GM21723 (cell line): Measurements from ENCODE around the gene ATOH8.
"Not testable (repeated sequence)": the region's sequence is repeated elsewhere in the genome, so short reads cannot be mapped to it uniquely, and the experiment has no call there.

Experiments
- ATAC-seq: cut with Tn5 transposase; IDR thresholded peaks from one replicate; pipeline ENCODE4 v1.9.1; 2021; ENCODE audit warnings: mild to moderate bottlenecking, moderate library complexity; ENCODE audit not compliant: unreplicated experiment

ATOH8 gene

GRCh38 chr2:85814802-85815550 lies 61.2 kb downstream of the ATOH8 start:
- ATAC-seq = no peak

DNA sequence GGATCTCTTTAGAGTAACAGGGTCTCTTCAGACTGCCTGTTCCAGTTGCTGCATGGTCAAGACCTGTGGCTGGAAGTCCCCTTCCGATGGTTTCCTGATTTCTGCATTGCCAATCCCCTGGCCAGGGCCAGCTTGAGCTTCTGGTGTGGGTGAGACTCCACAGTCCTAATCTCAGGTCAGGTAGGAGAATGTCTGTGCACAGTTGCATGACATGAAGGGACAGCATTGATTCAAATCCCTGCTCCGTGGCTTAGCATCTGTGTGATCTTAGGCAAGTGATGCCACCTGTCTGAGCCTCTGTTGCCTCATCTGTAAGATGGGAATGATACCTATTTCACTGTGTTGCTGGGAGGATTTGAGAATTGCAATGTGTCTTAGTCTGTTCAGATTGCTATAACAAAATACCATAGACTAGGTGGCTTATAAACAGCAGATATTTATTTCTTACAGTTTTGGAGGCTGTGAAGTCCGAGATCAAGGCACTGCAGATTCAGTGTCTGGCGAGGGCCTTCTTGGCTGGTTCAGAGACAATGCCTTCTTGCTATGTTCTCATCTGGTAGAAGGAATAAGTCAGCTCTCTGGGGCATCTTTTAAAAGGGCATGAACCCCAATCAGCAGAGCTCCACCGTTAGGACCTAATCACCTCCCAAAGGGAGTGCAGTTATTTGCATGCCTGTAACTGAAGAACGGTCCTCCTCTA lies 66.2 kb downstream of the ATOH8 start:
- ATAC-seq = no peak

GRCh38 chr2:85822766-85823165 lies 69.0 kb downstream of the ATOH8 start:
- no peak for ATAC-seq

DNA sequence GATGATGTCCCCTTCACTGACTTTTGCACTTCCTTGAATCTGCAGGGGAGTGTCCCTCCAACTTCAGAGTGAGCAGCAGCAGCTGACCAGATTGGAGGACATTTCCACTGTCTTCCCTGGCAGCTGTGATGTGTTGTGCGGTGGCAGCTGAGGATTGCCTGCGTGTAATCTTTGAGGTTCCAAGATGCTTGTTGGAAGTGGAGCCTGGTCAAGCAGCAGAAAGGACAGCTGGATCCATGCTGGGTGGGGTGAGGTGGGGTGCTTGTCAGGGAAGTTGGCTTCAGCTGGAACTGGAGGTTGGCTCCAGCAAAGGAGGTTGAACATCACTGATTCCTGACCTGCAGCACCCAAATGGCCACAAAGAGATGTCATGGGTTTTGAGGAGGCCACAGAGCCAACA lies 70.2 kb downstream of the ATOH8 start:
- no peak for ATAC-seq

DNA sequence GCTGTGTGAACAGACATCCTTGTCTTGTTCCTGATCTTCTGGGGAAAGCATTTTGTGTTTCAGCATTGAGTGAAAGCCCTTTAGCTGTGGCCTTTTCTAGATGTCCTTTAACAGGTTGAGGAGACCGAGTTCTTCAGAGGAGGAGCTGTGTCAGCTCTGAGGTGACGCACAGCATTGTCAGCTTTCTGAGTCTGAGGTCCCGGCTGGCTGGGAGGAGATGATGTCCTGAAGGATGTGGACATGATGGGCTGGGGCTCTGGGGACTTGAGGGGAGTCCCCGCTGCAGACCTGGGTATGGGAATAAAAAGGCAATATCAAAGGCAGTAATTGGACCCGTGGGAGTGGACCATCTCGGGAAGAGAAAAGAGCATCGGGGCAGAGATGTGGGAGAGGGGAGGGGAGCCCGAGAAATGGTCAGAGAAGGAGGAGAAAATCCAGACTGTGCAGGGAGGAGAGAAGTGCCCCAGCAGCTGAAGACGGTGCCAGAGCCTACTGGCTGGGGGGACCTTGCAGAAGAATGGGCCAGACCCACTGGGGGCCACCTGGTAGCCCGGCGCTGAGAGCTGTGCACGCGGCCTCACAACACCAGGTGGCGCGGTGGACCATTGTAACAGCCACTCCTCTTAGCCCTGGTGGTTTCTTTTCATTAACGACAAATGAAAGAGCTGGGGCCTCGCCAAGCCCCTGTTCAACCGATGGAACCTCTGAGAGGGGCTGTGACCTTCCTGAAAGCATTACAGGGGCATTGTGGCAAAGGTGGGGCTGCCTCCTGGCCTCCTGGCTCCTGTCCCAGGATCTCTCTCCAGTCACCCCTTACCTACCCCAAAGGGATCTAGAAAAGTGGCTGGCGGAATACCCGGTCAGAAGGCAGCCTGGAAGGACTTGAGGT lies 73.4 kb downstream of the ATOH8 start:
- ATAC-seq = peak; percentile 80

DNA sequence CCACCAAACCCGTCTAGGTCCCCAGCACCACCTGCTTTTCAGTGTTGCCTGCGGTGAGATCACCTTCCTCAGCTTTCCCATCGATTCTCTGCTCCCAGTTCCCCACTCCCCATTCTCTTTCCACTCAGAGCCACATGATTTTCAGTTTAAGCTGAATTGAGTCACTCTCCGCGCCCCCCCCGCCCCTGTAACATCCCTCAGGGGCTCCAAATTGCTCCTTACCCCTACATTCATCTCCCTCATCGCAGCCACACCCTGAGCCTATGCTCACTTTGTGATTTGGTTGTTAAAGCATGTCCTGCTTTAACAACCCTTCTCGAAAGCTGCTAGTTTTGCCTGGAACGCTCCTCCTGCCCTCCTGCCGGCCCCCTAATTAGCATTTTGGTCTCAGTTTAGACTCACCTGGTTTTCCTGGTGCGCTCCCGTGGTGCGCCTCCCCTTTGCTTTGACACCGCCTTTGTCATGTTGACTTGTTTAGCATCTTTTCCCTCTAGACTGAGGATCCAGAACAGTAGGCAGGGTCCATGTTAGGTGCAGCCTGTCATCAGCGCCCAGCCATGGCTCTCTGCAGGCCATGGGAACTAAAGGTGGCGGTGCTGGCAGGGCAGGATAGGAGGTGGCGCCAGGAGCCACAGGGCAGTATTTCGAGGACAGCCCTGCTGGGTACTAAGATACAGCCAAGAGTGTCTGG lies 74.2 kb downstream of the ATOH8 start:
- ATAC-seq = no peak

- no peak for ATAC-seq
Measured at GRCh38 chr2:85828725-85829124, 74.9 kb downstream of the ATOH8 start.

GRCh38 chr2:85829394-85829793 lies 75.6 kb downstream of the ATOH8 start:
- ATAC-seq = not testable (repeated sequence)

- no peak for ATAC-seq
Measured at GRCh38 chr2:85830645-85831044, 76.9 kb downstream of the ATOH8 start.

- ATAC-seq = no peak
Measured at GRCh38 chr2:85831735-85832134, 77.9 kb downstream of the ATOH8 start.

DNA sequence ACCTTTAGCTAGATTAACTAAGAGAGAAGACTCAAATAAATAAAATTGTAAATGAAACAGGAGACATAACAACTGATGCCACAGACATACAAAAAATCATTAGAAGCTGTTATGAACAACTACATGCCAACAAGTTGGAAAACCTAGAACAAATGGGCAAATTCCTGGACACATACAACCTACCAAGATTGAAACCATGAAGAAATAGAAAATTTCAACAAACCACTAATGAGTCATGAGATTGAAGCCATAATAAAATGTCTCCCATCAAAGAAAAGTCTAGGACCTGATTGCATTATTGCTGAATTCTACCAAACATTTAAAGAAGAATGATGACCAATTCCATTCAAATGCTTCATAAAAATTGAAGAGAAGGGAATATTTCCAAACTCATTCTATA lies 80.7 kb downstream of the ATOH8 start:
- no peak for ATAC-seq
